HL-60 (cell line): ENCODE measurements around the gene RBMX2.
A peak's percentile ranks its signal among the peaks of the same experiment; 100 is the strongest.

Source experiments
- DNase-seq, 2 experiments: peaks; one replicate each; pipeline ENCODE4 v3.0.0-alpha.2; 2010 to 2020; ENCODE audit warnings: low read depth in 1 of 2, low spot score in 1 of 2
- H3K27ac ChIP-seq: fragments of 250-450 bp; sonication (Bioruptor Pico); replicated peaks from 2 replicates; pipeline ENCODE4 v1.5.1; 2020; ENCODE audit warnings: mild to moderate bottlenecking, moderate library complexity
- H3K27me3 ChIP-seq: fragments of 250-450 bp; sonication (Bioruptor Pico); 2 replicates; pipeline ENCODE4 v1.5.1; 2021; ENCODE audit warnings: mild to moderate bottlenecking, moderate library complexity; ENCODE audit not compliant: insufficient read depth, poor library complexity, severe bottlenecking
- H3K4me3 ChIP-seq: replicated peaks from 2 replicates; pipeline ENCODE4 v1.5.1; 2011; ENCODE audit warnings: mild to moderate bottlenecking, control low read depth, low read length; ENCODE audit not compliant: insufficient read depth
- CTCF ChIP-seq: IDR thresholded peaks from one replicate; pipeline ENCODE4 v1.5.1; 2011; ENCODE audit warnings: low read length, control low read depth, inconsistent platforms; ENCODE audit not compliant: insufficient read depth
- GABPA ChIP-seq: IDR thresholded peaks from 2 replicates; pipeline ENCODE4 v1.6.1; 2012; ENCODE audit warnings: low read depth
- POLR2AphosphoS5 ChIP-seq: IDR thresholded peaks from 2 replicates; pipeline ENCODE4 v1.6.1; 2012; ENCODE audit warnings: low read depth
- REST ChIP-seq: IDR thresholded peaks from 2 replicates; pipeline ENCODE4 v1.6.1; 2012; ENCODE audit warnings: low read depth; ENCODE audit not compliant: insufficient replicate concordance
- SPI1 ChIP-seq: IDR thresholded peaks from 2 replicates; pipeline ENCODE4 v1.6.1; 2012; ENCODE audit warnings: low read depth, mild to moderate bottlenecking, borderline replicate concordance

RBMX2 gene

GRCh38 chrX:130385520-130385919, 16.3 kb upstream of the RBMX2 start, which contains the start of gene GPR119:
GPR119 (minus strand) TSS chrX:130385674; CDS start chrX:130385447, 227 bp downstream.
- H3K4me3 ChIP-seq = no peak within 1 kb of the TSS
- no peak for DNase-seq
- TF ChIP-seq REST (no peak), POLR2AphosphoS5 (no peak), GABPA (no peak), SPI1 (no peak), CTCF (no peak)
- H3K27me3 ChIP-seq = no peaks in the 10 kb centered on the region
- H3K27ac ChIP-seq = no peak within 1 kb of the TSS

- DNase-seq = no peak
- TF ChIP-seq SPI1 (no peak), POLR2AphosphoS5 (no peak), CTCF (no peak), GABPA (no peak), REST (no peak)
- Histone ChIP-seq H3K27ac (no peak overlapping the region), H3K4me3 (no peak overlapping the region), H3K27me3 (no peaks in the 10 kb centered on the region)
Observed at GRCh38 chrX:130386408-130386808, 15.4 kb upstream of the RBMX2 start.

- DNase-seq = peak in 1 of 2 experiments; percentile 37
- no peak overlapping the region for H3K27ac ChIP-seq
- TF ChIP-seq GABPA = no peak
- no peak for TF ChIP-seq SPI1
- TF ChIP-seq CTCF = peak; percentile 36
- no peak for TF ChIP-seq POLR2AphosphoS5
- no peak for TF ChIP-seq REST
- no peaks in the 10 kb centered on the region for H3K27me3 ChIP-seq
- no peak overlapping the region for H3K4me3 ChIP-seq
Observed at GRCh38 chrX:130393451-130394074, 8.2 kb upstream of the RBMX2 start.
